Activated CD4-positive, CD25-positive, alpha-beta regulatory T cell treated with anti-CD3 and anti-CD28 coated beads, Interleukin-2, amount 50 U/mL, for 72 hours (primary cell): ENCODE measurements around the gene ISCA2.

Source experiments
- DNase-seq: peaks from one replicate; pipeline ENCODE4 v3.0.0; 2021

Gene ISCA2

GRCh38 chr14:74509587-74510222, 16.1 kb downstream of the ISCA2 start:
- DNase-seq = peak; percentile 17

DNA sequence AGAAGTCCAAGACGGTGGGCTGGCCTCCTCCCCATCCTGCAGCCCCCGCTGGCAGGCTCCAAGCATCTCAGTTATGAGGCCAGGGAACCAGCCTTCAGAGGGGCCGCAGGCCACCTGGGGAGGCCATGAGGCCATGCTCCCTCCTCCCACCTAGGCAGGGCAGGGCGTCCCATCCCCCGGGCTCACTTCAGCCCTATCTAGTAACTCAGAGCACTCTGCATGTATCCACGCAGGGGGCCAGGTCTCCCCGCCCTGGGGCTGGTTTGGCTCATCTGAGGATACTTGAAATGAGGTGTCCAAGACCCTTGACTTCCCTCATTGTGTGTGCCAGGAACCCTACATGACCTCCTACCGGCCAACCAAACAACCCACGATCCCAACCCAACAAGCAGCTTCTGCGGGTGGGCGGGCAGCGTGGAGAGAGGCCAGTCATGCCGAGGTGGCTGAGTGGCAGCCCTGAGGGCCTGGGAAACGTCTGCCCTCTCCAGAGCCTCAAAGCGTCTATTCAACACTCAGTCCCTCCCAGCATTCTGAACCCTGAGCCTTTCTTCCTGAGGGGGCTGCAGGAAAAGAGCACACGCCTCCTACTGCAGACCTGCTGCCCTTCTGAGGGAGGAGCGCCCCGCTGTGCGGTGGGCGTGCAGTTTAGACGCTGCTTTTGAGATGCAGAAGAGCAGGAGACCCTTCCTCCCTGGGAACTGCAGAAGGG, 16.8 kb downstream of the ISCA2 start:
- DNase-seq = no peak

DNA sequence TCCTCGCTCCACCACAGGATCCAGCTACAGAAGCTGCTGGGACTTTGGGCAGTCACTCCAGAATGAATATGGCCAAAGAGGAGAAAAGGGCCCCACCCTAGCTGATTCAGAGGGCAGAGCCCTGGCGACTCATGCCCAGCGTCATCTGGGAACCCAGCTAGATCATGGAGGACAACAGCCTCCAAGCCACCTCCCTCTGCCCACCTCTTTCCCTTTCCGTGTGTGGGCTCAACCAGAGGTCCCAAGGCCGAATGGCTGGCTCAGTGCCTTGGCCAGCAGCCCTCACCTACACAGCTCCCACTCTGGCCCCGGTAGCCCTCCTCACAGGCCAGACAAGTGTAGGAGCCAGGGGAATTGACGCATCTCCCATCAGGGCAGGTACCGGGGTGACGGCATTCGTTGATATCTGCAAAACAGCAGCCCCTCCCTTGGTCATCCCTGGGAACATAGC, 17.4 kb downstream of the ISCA2 start:
- DNase-seq = no peak

DNA sequence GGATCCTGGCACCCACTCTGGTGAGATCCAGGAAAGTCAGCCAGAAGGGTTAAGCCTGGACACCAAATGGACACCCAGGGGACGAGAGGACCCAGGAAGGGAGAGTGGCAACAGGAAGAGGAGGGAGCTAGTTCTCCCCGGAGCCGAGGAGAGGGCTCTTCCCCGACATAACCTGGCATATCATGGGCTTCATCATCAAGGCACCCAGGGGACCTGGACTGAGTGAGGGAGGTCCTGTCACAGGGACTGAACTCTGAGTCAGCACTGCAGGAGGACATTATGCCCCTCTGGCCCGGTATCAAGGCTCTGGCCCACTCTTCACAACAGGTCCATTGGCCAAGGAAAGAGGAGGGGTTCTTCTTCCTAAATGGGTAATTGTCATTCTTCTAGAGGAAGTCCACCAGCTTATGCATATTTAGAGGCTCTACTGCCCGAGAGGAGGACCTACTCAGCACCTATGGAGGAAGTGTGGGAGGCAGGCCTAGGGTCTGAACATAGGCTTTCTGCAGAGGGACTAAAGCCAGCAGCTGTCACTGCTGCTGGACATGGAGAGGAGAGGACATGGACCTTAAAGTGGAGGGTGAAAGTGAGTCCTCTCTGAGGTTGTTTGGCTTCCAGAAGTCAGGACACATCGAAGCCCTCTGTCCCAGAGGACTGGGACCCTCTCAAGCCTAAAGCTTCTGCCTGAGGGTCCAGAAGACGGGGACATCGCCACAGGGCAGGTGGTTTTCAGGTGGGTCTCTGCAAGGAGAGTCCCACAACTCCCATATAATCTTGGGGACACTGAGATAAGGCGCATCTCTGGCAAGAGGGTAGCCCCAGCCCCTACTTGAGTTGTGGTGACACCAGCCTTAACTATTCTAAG, 18.6 kb downstream of the ISCA2 start:
- DNase-seq = no peak

DNA sequence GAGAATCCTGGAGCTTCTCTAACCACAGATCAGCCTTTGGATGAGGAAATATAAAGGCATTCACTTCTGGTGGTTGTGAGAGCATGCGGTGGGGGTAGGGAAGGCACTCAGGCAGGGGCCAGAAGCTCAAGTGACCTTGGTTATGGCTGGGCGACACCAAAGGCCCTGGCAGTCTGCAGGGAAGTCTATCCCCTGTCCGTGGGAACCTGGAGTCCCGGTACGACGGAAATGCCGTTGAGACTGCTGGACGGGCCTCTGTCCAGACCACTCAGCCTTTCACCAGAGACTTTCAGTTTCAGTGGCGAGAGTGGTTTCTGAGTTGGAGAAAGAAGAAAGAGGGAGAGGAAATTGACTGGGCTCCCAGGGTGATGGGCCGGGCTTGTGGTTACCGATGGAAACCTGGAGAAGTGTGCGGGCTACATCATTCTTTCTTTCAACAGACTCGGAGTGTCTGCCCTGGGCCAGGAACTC, 20.9 kb downstream of the ISCA2 start:
- no peak for DNase-seq

DNA sequence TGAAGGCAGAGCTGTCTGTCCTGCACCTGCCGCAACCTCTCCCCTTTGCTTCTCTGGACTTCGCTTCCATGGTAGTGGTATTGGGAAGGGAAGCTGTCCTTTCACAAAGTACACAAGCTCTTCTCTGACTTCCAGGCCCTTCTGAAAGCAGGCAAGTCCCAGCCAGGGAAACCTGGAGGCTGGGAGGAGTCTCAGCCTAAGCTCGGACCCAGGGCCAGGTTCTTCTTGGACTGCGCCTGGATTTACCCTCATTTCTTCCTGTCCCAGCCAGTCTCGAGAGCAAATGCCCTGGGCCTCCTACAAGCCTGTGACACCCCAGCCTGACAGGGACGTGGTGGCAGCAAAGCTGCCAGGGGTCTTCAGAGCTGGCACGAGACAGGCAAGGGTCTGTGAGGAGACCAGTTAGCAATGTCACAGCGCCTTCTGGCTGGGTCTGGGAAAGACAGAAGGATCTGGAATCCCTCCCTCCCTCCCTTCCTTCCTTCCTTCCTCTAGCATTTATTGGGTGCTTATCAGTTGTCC, 22.4 kb downstream of the ISCA2 start:
- no peak for DNase-seq

DNA sequence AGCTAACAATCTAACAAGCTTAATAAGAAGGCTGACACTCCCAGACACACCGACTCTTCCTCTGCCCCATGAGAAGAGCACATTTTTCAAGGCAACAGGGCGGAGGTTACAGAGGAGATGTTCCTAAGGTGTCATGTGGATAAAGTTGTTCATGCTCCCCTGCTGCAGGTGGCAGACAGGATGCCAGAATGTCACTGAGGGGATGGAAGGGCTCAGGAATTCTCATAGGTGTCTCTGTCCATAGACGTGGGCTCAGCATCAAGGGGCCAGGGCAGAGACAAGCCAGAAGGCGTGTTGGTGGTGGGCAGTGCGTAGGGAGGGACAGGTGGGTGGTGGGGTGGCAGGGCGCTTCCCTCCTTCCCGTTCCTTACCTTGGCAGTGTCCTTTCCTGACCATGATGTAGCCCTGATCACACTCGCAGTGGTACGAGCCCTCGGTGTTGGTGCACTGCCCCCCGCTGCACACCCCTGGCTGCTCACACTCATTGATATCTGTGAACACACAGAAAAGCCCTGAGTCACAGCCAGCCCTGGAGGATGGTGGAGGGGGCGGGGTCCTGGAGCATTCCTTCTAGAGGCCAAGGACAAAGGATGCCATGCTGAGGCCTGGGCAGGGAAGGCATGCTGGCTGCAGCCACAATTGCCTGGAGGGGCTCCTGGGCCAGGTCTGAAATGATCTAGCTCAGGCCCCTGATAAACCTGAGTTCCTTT, 23.0 kb downstream of the ISCA2 start:
- no peak for DNase-seq

DNA sequence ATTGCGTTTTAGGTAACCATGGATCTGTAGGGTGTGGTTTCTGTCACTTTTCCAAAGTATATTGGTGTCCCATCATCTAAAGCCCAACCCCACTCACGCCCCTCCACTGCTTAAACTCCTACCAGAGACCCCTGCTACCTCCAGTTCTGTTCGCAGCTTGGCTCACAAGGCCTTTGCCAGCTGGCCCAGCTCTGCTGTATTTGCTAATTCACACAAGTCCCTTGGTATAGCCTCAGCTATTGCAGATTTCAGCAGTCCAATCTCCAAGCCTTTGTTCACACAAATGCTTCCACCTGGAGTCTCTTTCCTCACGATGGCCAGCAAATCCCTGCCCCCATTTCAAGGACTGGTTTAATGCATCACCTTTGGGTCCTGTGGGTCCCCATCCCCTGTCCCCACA, 24.2 kb downstream of the ISCA2 start:
- no peak for DNase-seq

GRCh38 chr14:74518221-74518620, 24.7 kb downstream of the ISCA2 start:
- no peak for DNase-seq

- DNase-seq = no peak
These were observed 25.9 kb downstream of the ISCA2 start for GRCh38 chr14:74519316-74520074.

DNA sequence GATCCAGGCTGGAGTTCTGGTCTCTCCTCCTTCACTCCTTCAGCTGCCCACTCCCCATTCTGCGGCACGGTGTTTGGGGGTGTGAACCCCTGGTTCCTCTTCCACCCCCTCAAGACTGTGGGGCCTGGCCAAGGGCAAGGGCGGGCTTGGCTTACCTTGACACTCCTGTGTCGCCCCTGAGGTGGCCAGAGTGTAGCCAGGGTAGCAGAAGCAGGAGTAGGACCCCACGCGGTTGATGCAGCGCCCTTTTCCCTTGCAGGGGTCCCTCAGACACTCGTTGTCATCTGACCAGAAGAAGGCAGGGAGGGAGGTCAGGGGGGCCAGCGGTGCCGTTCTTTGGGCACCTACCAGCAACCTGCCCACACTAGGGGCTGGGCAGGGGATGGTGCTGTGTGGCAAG, 28.2 kb downstream of the ISCA2 start:
- DNase-seq = no peak

DNA sequence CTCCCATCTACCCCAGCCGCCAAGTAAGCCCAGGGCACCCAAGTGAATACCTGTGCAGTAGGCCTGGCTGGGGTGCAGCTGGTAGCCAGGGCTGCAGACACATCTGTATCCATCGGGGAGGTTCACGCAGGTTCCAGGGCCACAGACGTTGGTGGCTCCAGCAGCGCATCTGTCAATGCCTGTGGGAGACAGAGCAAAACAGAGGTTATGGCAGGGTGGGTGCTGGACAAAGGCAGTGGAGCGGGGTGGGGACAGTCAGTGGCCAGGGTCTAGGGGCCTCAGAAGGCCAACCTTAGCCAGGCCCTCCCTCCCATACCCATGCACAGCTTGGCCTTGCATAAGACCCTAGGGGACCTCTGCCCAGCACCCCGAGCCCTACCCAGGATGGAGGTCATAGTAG, 29.2 kb downstream of the ISCA2 start:
- no peak for DNase-seq

GRCh38 chr14:74524076-74524811, 30.7 kb downstream of the ISCA2 start:
- DNase-seq = no peak

DNA sequence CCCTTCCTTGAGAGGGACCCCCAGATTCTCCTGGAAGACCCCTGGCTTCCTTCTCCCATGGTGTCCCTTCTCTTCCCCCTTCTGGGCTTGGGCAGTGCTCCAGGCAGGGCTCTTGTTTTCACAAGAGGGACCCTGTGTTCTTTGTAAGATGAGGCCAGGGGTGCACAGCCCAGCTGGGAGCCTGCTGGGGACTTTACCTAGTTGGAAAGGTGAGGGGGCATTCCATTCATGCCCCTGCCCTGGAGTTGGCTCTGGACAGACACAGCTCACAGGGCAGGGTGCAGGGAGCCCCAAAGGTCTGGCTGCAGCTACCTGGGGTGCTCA, 31.2 kb downstream of the ISCA2 start:
- DNase-seq = no peak

DNA sequence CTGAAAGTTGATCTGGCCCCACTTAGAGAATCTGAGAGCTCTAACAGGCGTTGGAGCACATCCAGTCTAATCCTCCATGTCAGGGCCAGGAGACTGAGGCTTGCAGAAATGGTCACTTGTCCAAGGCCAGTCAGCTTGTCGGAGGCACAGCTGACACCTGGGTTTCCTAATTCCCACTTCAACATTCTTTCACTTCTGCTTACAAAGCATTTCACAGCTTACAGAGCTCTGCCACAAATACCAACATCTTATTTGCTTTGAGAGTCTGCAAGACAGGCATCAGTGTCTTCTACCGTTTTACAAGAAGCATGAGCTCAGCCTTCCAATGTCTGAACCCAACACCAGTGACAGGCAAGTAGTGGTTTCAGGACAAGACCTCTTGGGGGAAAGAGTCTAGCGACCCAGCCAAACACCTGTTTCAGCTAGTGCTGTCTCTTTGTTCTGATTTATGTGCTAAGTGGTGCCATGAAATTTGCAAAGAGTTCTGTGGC, 31.8 kb downstream of the ISCA2 start:
- DNase-seq = no peak

DNA sequence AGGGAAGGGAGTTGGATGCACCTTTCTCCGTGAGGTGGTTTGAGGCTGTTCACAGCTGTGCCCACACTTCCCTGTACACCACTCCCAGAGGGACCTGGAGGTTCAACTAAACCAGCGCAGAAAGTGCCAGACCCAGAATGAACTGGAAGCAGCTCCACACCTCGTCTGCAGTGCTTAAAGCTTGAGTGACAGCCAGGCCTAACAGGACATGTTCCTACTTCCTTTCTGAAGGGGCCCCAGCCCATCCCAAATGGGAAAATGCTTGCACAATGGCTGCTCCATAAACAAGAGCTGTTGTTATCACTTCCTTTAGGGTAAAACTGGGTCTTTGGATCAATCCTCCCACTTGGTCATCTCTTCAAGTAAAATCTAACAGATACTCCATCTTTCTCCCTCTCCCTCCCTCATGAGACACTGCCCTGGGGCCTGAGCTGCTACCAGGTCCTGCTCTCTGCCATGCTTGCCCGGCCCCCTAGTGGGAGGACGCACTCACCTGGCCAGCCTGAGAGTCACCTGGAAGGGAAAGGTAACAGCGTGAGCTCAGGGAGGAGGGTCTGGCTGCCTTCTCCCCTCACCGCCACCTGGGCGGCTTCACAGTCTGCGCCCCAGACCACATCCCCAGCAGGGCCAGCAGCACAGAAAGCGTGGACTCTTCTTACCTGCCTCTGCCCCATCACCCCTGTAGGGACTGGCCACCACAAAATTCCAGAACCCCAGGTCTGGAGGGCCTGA, 33.5 kb downstream of the ISCA2 start:
- DNase-seq = no peak

GRCh38 chr14:74527736-74528280, 34.2 kb downstream of the ISCA2 start:
- DNase-seq = no peak

DNA sequence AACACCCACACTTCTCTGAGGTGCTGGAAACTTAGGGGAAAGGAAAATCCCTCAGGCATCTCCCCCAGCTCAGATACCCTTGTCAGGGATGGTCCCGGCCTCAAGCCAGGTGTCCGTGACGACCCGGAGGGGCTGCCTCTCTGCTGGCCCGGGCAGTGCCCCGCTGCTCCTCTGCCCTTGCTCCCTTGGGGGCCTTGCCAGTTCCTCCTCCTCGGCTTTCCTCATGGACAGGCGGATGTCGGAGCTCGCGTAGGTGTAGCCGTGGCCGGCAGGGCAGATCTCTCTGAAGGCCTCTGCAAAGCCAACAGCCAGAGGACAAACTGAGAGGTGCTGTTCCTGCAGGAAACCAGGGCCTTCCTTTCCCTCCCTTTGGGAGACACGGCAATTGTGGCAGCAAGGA, 34.8 kb downstream of the ISCA2 start:
- no peak for DNase-seq

DNA sequence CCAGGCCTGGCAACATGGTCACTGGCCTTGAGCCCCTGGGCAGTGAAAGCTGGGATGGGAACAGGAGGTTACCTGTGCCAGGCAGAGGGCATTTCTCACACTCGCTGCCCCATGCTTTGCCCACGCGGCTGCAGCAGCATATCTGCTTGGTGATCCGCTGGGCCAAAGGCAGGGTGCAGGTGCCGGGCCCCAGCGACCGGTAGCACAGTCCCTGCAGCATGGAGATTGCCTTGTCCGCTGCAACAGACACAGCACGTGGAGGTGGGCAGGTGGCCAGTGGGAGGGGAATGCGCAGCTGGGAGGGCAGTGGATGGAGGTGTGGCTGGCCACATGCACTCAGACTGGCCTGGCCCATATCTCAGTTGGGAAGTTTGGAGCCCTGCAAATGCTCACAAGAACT, 35.3 kb downstream of the ISCA2 start:
- no peak for DNase-seq

DNA sequence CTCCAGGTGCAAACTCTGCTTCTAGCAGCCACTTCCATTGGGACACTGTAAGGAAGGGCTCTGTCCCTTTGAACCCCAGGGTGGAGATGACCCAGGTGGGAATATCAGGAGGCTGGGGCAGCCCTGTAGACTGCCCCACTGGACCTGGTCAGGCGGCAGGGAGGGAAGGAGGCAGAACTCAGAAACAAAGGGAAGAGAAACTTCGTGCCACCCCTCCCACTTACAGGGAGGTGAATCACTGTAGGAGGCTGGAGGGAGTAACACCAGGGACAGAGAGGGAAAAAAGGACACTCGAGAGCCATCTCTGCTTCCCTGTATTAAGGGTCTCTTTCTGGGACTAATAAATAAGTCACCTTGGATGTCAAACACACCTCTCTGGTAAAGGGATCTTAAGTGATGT, 37.4 kb downstream of the ISCA2 start:
- DNase-seq = no peak
